ENCODE results near the gene TMEM218. TPM values are rescaled to one million over a fixed set of nuclear protein-coding genes. Genes with fewer than 3 reads are reported as not detected.

TMEM218 gene
- total RNA-seq, 1 experiment from 2014 or later: 20.5 TPM

DNA sequence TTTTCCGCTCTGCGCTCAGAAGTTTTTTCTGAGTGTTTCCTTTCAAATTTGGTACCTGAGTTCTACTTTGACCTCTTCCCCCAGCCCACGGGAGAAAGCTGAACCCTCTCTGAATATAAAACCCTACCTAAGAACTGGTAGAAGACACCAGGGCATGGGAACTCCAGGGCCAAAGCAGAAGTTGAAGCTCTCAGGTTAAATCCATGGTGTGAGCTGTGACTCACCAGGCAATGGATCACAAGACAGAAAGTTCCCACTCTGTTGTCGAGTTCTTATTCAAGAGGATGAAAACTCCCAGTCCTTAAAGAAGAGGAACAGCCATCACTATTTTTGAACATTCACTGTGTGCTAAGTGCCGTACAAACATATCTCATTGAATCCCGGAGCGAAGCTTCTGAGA, 8.9 kb downstream of the TMEM218 start:
- Histone ChIP-seq H3K9me3 (ENCODE audit: insufficient read depth, low read depth) (no peaks in the 10 kb centered on the region), H3K27me3 (ENCODE audit: insufficient read depth, low read depth) (no peaks in the 10 kb centered on the region), H3K4me3 (no peak overlapping the region), H3K79me2 (ENCODE audit: low read depth) (no peaks in the 10 kb centered on the region), H3F3A (ENCODE audit: insufficient read depth, low read depth) (no peaks in the 10 kb centered on the region), H3K9me2 (ENCODE audit: insufficient read depth) (no peaks in the 10 kb centered on the region), H3K36me3 (ENCODE audit: low read depth) (no peaks in the 10 kb centered on the region; the same call in 1 of the 2 replicates), H3K4me1 (replicated peaks; ENCODE audit: insufficient read depth) (no peaks in the 10 kb centered on the region), H4K20me1 (ENCODE audit: insufficient read depth) (no peaks in the 10 kb centered on the region), H2AFZ (no peak overlapping the region), H3K4me2 (no peak overlapping the region), H3K27ac (no peak overlapping the region)
- BruUV-seq (replicated peaks): no TSS peak
- CTCF ChIA-PET: no interaction called here
- no peak for DNase-seq
- POLR2A ChIA-PET (ENCODE audit: unreplicated experiment): no interaction called here
- intact Hi-C loops (cut with micrococcal nuclease; ENCODE audit: unreplicated experiment): no loop called here
- no peak for TF ChIP-seq EZH2 (IDR thresholded peaks at IDR 0.05; ENCODE audit: low read depth)
- no peak for TF ChIP-seq CTCF (conservative IDR thresholded peaks at IDR 0.05)

DNA sequence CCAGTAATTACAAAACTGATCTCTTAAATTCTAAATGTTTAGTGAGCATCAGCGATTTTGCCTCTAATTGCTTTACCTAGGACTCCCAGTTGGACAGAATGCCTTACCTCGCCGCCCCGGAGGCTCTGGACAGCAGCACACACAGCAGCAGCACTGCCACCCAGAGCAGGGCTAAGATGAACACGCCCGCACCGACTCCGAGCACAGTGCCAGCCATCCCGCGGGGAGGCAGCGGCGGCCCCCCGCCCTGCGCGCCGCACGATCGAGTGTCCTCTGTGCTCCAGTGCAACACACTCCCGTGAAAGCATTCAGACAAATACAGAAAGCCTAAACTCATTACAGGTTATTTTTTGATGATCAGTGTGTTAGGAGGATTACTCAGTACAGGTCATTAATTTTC, 9.4 kb downstream of the TMEM218 start:
- Histone ChIP-seq H3K27me3 (ENCODE audit: insufficient read depth, low read depth) (no peaks in the 10 kb centered on the region), H3K36me3 (ENCODE audit: low read depth) (no peaks in the 10 kb centered on the region; the same call in 1 of the 2 replicates), H3F3A (ENCODE audit: insufficient read depth, low read depth) (no peaks in the 10 kb centered on the region), H4K20me1 (ENCODE audit: insufficient read depth) (no peaks in the 10 kb centered on the region), H3K79me2 (ENCODE audit: low read depth) (no peaks in the 10 kb centered on the region), H3K9me3 (ENCODE audit: insufficient read depth, low read depth) (no peaks in the 10 kb centered on the region), H3K4me1 (replicated peaks; ENCODE audit: insufficient read depth) (no peaks in the 10 kb centered on the region), H3K27ac (no peak overlapping the region), H3K4me2 (no peak overlapping the region), H3K4me3 (no peak overlapping the region), H2AFZ (no peak overlapping the region), H3K9me2 (ENCODE audit: insufficient read depth) (no peaks in the 10 kb centered on the region)
- TF ChIP-seq EZH2 (IDR thresholded peaks at IDR 0.05; ENCODE audit: low read depth) (no peak), CTCF (conservative IDR thresholded peaks at IDR 0.05) (no peak)
- no TSS peak for BruUV-seq (replicated peaks)
- ChIA-PET CTCF (no interaction called here), POLR2A (ENCODE audit: unreplicated experiment) (no interaction called here)
- no peak for DNase-seq
- intact Hi-C loops (cut with micrococcal nuclease; ENCODE audit: unreplicated experiment): no loop called here

- no TSS peak for BruUV-seq (replicated peaks)
- H3K79me2 ChIP-seq (ENCODE audit: low read depth): no peaks in the 10 kb centered on the region
- no peak for DNase-seq
- no peak overlapping the region for H2AFZ ChIP-seq
- TF ChIP-seq CTCF (conservative IDR thresholded peaks at IDR 0.05) (no peak), EZH2 (IDR thresholded peaks at IDR 0.05; ENCODE audit: low read depth) (no peak)
- H3K9me2 ChIP-seq (ENCODE audit: insufficient read depth): no peaks in the 10 kb centered on the region
- H3K36me3 ChIP-seq (ENCODE audit: low read depth): no peaks in the 10 kb centered on the region; the same call in 1 of the 2 replicates
- no peaks in the 10 kb centered on the region for H3K4me1 ChIP-seq (replicated peaks; ENCODE audit: insufficient read depth)
- H3F3A ChIP-seq (ENCODE audit: insufficient read depth, low read depth): no peaks in the 10 kb centered on the region
- H4K20me1 ChIP-seq (ENCODE audit: insufficient read depth): no peaks in the 10 kb centered on the region
- no peak overlapping the region for H3K27ac ChIP-seq
- no peaks in the 10 kb centered on the region for H3K9me3 ChIP-seq (ENCODE audit: insufficient read depth, low read depth)
- H3K4me2 ChIP-seq: no peak overlapping the region
- POLR2A ChIA-PET (ENCODE audit: unreplicated experiment): no interaction called here
- no peak overlapping the region for H3K4me3 ChIP-seq
- CTCF ChIA-PET: no interaction called here
- intact Hi-C loops (cut with micrococcal nuclease; ENCODE audit: unreplicated experiment): no loop called here
- H3K27me3 ChIP-seq (ENCODE audit: insufficient read depth, low read depth): no peaks in the 10 kb centered on the region
Observed at GRCh38 chr11:125101596-125101995, 9.8 kb downstream of the TMEM218 start.

All from PC-9 (cell line).